NCI-H1092 (cell line): ENCODE measurements around the gene TMEM18.

Experiments
- DNase-seq: peaks from one replicate; lab custom pipeline; 2025; lab: John Stamatoyannopoulos, UW

The TMEM18 gene

DNA sequence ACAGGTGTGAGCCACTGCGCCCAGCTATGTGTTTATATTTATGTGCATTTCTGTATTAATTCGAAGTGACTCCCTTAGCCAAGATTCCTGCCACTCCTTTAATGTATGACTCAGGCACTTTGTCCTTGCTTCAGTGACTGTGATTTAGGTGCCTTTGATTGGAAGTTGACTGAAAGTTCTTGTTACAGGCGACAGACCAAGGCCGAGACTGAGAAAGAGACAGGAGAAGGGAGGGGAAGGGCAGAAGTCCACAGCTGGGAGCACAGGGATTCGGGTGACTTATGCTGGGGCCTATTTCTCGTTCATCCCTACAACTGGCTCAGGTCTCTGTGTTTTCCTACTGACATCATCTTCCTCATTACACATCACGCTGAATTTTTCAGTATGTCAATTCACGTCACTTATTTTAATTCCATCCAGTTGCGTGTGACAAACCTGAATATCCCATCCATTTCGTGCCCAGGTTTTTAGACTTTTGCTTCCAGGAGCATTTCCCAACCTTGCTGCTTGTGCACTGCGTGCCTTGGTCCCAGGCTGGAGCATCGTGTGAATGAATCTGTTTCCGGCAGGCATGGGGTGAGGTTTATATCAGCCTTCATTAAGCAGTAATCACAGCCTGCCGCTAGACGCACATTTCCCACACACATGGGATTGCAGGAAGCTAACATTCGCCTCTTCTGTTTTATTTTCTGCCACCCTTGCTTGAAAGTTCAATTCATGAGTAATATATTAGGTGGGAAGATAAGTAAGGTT, 42.4 kb downstream of the TMEM18 start:
- DNase-seq, result no peak

DNA sequence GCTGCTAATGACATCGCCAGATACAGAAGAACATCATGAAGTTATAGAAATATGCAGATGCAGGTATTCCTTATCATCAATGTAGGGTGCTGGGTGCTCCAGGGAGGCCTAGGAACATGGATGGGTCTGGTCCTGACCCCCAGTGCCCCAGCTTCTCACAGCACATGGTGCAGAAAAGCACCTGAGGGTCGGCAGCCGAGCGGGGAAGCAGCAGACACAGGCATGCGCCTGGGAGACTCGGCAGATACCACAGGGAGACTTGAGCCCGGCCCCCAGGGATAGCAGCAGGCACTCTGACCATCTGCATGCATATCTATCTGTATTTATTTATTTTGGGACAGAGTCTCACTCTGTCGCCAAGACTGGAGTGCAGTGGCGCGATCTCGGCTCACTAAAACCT, 43.2 kb downstream of the TMEM18 start:
- no peak for DNase-seq

DNA sequence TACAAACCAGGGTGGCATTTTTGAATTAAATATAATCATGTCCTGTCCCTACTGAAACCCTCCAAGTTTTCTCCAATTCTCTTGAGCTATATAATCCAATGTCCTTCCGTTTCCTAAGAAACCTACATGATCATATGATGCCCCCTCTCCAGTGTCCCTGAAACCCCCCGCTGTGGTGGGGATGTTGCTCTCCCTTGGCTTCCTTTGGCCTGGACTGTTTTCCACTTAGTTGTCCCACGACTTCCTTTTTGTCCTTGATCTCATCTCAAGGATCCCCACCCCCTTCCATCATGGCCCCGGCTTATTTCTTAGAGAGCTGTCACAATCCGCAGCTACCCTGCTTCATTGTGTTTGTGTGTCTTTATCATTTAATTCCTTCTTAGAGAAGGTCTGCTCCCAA, 43.8 kb downstream of the TMEM18 start:
- no peak for DNase-seq

DNA sequence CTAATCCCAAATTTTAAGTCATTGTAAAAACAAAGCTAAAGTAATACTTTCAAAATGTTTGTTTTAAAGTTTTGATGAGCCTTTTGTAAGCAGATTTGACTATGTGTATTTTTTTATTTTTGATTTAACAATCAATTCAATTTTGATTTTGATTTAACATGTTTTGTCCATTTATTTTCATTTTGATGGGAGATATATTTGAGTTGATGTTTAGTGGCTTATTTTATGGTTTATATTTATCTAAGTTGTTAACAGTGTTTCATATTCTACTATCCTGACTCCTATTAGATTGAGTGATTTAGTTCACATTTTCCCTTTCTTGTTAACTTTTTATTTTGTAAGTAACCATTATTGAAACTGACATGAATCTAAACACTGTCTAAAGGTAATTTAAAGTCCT, 44.7 kb downstream of the TMEM18 start:
- DNase-seq, result no peak

DNA sequence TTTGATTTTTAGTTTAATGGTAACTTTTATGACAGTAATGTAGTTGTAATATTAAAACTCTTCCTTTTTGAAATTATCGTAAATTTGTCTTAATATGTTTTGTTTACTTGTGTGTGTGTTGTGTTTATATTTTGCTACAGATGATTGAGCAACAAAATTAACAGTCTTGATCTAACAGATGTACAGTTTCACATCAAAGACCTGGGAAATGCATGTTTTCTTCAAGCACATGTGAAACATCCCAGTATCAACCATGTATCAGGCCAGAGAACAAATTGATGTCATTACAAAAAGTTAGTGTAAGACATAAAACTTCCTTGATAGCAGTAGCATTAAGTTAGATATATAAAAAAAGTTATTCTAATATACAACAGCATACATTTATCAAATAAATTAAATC, 45.5 kb downstream of the TMEM18 start:
- DNase-seq, result no peak

DNA sequence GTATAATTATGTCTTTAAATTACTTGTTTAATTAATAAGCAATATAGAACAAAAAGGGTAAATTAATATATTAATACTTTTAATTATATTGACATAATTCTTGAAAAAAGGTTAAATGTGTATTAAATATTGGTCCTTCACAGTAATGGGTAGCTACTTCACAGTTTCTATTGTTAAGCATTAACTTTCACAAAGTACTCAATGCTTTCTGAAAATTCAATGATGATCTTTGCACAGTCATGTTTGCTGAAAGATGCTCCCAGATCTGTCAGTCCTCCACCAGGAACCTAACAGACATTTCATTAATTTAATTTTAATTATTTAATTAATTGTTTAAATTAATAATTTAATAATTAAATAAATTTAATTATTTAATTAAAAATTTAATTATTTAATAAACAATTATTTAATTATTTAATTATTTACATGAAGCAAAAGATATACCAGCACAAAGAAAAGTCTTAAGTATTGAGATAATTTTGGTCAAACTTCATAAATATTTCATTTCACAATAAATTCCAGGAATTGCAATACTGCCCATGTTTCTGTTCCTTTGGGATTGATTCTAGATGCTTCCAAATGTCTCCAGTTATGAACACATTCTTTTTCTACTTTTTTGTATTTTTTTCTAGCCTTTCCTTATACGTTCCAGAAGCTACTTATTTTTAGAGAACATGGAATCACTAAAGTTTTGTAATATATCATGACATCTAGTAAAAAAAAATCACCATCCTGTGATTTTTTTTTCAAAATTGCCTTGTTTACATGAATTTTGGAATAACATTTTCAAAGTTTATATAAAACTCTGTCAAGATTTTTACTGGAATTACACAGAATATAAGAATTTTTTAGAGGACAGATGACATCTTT, 46.5 kb downstream of the TMEM18 start:
- no peak for DNase-seq

DNA sequence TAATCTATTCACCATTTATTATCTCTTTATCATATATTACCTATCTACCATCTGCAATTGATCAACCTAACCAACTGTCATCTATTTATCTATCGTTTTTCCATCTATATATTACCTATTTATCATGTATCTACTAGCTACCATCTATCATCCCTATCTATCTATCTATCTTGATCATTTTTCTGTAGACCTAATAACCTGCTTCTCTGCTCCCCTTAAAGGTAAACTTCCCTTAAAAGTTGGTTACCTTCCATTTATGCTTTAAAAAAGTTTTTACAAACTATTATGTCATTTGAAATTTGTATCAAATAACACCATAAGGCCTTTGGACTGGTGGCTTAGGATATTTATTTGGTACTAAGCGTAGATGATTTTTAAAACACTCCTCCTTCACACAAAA, 47.2 kb downstream of the TMEM18 start:
- DNase-seq, result no peak

DNA sequence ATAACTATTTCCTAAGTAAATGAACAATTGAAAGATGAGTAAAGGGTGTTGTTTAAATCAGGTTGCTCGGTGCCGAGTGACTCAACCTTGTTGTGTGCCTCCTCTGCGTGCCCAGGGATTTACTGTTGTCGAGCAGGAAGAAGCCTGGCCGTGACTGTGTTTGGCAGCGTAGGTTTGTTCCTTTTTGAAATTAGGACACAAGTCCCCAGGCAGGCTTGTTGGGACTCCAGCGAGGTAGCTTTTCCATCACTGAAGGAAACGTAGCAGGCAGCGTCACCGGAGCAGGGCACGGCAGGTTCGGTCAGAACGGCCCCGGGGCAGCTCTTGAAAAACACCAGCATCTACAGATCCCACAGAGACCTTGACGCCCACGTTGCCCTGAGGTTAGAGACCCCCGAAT, 48.6 kb downstream of the TMEM18 start:
- DNase-seq, result no peak

DNA sequence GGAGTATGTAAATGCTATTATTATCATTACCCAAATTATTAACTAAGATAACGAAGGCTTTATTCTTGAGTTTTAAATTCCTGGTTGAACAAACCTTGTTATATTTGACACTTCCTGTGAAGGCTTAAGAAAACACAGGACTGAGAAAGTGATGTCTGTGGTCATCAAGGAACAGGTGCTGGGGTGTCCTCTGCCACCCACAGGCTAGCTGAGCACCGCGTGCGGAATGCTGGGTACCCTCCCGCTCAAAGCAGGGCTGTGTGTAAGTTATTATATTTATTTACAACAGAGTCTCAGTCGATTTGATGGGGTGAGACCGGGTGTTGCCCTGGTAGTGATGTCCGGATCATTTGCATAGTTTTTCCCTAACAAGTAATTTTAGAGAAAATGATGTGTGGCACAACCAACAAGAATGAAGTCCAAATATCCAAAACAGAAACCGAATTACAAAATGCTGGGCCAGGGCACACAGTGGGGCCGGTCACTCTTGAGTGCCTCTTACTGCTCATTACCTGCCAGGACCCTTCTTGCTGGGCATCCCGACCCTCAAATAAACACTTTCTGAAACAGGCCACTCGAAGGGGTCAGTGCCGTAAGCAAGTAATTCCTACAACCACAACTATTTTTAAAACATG, 49.2 kb downstream of the TMEM18 start:
- DNase-seq, result no peak

DNA sequence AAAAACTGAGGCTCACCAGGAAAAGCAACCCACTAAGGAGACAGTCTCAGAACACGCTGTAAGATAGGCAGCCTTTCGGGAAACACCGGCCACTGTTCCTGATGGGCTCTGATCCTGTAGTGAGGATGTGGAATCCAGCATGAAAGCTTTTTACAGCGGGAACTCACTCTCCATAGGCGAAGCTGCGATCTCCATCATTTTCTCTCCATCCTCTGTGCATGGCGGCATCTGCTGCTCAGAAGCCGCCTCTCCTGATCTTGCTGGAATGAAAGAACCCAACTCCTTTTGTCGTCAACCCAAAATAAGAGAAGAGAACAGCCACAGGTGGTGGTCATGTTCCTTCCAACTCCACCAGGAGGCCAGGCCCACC, 49.9 kb downstream of the TMEM18 start:
- no peak for DNase-seq

DNA sequence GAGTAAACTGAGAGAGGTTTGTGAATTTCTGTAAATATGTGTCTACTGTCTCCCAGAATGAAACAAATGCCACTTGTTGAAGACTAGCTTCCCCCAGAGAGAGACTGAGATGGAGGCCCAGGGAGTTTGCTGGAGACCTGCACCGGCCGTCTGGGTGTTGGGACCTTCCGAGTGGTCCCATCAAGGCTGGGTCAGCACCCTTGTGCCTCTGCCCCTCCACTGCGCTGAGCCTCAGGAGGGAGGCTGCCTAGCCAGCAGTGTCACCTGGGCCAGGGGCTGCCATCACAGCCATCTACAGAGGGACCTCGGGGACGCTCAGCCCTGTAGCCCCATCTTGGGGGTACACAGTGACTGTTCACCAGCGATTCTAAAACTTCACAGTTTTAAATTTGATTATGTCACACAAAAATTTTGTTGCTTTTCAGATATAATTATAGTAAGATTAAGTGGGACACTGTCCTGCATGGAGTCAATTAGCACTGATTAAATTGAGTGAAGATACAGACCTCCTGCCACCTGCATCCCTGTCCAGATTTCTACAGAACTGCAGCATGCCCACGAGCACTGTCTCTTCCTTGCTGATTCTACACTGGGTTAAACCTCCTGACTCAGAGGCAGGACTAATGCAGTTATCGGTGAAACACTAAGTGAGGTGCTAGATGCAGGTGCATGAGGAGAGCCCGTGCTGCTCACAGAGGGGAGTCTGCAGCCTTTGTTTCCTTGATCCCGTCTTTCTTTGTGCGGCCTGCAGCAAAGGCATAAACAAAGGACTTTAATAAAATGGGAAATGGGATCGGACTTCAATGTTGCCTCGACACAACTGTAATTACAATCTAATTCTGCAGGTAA, 50.5 kb downstream of the TMEM18 start:
- no peak for DNase-seq

DNA sequence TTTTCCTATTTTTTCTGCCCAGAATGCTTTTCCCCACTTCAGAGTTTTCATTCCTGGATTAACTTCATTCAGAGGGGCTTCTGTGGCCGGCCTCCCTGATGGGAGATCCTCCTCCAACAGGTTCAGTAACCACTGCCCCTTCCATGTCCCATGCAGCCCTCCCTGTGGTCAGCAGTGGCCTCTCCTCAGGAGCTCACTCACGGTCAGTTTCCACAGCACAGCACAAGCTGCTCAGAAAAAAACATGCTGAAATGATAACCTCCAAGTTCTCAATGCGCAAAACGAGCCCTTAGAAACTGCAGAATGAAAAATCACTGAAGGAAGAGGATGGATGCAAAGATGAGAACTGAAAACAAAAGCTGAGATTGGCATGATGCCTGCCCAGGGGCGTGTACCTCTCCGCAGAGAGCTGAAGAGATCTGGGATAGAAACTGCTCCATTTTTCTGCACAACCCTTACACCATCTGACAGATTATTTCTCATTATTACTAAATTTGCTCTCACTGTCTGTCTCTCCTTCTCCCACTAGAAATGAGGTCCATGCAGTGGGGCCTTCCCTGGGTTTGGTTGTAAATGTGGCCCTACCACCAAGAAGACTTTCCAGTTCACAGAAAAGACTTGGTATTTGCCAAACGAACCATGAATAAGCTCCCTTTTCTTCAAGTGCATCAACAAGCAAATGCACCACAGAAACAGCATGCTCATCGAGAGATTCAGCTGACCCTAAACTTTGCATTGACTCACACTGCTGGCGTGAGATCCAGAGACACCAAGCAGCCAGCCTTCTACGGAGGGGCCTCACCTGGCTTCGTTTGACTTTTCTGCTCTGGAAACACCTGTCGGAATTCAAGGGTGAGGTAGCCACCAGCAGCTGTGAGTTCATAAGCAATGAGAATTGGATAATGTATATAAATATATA, 51.5 kb downstream of the TMEM18 start:
- no peak for DNase-seq

DNA sequence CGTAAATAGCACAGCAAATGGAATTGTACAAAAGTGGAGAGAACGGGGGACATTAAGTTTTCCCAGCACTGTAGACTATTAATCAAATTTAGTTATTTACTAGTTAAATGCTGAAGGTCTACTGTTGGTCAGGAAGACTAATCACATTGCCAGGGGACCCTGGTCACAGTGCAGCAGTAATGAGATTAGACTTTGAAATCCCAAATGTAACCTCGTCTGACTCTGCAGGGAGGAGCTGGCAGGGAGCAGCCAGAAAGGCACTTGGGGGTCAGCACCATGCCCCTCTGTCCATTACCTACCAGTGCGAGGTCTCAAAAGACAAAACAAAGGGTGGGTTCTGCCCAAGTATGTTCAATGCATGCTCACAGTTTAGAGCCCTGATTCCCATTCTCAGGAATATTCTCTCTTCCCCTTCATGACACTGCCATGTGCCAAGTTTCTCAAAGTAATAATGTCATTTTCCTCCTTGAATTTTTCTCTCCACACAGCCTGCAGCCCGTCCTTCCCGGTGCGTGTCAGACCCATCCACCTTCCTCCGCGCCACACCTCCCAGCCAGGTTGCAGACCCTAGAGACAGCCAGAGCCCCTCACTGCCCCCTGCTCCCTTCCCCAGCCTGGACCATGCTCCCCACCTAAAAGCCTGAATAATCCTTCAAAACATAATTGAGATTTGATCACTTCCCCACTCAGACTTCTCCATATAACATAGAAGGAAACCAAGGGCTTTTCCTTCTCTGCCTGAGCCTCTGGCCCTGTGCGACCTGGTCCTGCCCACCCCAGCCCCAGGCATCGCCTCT, 52.5 kb downstream of the TMEM18 start:
- DNase-seq, result no peak

DNA sequence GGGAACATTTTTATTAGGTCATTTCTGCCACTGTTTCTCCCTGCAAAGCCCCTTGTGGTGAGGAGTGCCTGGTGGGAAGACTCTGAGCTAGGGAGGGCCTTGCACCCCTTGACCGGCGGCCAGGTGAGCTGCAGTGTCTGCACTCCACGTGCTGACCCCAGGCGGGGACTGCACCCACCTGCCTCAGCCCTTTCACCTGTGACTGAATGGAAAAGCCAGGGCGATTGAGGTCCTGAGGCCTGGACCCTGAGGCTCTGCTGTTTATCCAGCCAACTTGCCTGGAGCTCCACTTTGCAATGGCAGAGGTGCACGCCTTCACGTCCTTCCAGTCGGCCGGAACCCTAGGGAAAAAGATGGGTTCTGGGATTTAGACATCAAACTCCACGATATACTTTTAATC, 53.1 kb downstream of the TMEM18 start:
- DNase-seq, result no peak

DNA sequence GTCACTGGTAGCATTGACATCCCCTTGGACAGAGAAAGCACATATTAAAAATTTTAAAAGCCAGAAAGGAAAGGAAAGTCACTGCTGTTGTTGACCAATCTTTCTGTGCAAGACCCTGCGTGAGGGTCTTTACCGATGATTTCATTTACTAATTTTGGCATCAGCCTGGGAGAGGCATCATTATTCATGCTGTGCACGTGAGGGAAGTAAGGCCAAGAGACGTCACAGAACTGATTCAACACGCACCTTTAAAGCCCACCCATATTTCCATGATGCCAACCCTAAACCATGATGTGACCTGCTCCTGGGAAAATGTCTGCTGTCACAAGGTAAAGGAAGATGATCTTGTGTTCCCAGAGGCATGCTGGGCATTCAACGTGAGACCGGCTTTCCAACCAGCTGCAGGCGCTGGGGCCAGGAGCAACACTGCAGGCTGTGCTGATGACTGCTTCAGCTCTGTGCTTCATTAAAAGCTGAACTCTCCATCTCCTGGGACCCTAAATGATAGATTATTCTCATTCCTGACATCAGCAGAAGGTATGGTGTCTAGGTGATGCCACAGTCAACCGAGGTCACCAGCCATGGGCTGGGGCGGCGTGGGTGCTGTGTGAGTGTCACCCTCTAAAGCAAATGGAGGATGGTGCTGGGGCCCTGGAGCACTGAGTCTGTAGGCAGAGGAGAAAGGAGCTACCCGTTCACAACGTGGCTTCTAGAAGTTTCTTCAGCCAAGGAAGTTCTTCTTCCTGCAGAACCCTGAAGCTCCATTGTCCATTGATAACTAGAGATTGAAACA, 53.9 kb downstream of the TMEM18 start:
- no peak for DNase-seq

DNA sequence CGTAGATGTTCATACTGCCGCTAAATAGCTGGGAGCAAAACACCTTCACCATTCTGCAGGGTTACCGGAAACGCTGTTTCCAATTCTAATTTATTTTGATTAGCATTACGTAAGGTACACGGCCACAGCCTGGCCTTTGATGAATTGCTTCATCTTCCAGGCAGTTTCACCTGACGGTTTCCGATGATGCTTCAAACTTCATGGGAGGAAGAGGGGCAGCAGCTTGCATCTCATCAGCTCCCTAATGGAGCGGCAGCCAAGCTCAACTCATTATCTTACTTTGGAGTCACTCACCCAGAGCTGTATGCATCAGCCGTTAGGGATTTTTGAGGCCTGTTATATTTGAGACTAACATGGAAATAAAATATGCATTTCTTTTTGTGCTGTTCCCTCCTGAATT, 54.8 kb downstream of the TMEM18 start:
- no peak for DNase-seq

DNA sequence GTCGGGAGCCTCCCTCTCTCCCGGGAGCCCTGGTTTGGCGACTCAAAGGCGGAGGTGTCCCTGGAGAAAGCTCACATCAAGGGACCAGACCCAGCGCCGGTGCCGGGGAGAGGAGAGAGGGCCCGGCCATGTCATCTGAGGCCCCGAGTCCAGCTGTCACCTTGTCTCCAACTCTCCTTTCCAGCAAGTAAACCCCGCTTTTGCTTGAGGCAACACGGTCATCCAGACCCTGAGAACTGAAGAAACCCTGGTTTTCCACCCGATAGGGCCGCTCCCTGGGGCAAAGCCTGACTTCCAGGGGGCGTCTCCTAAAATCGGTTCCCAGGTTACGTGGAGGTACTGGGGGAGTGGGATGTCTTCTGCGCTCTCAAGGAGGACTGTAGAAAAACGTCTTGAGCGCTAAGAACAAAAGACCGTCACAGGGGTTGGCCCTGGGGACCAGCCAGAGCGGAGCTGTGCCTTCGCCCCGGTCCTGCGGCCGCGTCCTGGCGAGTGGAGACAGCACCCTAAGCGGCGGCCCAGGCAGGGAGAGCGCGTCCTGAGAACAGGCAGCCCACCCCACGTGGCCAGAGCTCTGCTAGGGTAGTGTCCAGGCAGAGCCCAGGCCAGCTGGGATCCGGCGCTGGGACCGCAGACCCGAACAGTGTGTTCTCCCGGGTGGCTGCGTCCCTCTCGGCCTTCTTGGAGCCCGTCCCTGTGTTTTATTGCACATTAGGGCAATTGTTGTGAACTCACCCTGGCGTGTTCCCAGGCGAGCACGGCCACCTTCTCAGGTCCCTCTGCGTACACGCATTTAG, 55.7 kb downstream of the TMEM18 start:
- no peak for DNase-seq

DNA sequence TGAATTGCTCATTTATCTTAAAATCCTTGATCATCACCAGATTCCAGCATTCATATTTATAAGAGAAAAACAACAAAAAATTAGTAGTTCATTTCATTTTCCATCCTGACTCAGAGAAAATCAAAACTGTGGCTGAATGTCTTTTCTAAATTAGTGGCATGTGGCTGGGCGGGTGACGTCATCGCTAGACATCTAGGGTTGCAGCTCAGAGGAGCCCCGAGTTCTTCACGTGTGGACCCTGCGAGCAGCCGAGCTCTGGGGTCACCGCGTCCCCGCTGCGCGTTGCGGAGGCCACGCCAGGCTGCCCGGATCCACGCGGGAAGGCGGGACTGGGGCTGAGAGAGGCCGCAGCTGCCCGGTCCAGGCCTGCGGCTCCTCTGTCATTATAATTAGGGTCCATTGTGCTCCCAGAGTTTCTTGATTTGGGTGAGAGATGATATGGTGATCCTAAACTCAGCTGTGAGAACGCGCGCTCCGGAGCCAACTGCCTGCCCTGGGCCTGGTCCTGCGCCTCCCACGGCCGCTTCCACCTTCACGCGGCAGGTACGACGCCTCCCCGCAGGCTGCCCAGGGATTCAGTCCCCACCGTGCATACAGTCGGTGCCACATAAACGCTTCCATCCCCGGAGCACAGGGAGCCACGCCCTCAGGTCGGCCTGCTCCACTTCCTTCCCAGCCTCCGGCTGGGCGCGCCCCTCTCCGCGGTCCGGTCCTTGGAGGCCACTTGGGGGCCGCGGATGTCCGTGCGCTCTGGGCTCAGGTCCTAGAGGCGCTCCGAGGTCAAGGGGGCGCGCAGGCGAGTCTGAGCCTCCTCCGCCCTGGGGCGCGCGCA, 56.5 kb downstream of the TMEM18 start:
- no peak for DNase-seq
